OCI-LY7 (cell line): ENCODE data around the gene RPA3.

ENCODE experiments used
- CTCF ChIP-seq: fragments of 200-600 bp; sonication (generic); conservative IDR thresholded peaks from 2 replicates; pipeline ENCODE4 v1.5.1; 2014; ENCODE audit warnings: mild to moderate bottlenecking, antibody characterized with exemption, low read length, moderate library complexity, mixed read lengths
- EZH2phosphoT487 ChIP-seq: fragments of 200-600 bp; sonication (generic); IDR thresholded peaks from 2 replicates; pipeline ENCODE4 v1.6.1; 2018; ENCODE audit warnings: low read depth, borderline replicate concordance, mild to moderate bottlenecking, mixed run types, antibody characterized with exemption, low read length, moderate library complexity, mixed read lengths

GRCh38 chr7:7710469-7710868, 7.9 kb downstream of the RPA3 start:
- TF ChIP-seq CTCF (no peak), EZH2phosphoT487 (no peak)
